Transverse colon (tissue), 4 donors: Measurements from ENCODE around the gene KHDRBS2.

Source experiments
- POLR2AphosphoS5 ChIP-seq, 3 donors: sonication (generic); formaldehyde crosslinking; IDR thresholded peaks; one replicate each; pipeline ENCODE4 v1.6.1; 2016; ENCODE audit warnings: antibody characterized with exemption in 3 of 3
- TF ChIP-seq, protein P1 (sequence below), 5 experiments: fragments of 200-600 bp in 3 of 5; fragments of 450-650 bp in 2 of 5; sonication (generic) in 3 of 5; IDR thresholded peaks; 1 replicate in 2 of 5; 2 replicates in 3 of 5; pipeline ENCODE4 v1.5.1; 2016 to 2017; ENCODE audit warnings: antibody characterized with exemption in 5 of 5, inconsistent platforms in 3 of 5, mild to moderate bottlenecking in 2 of 5, moderate library complexity in 1 of 5

DNA sequence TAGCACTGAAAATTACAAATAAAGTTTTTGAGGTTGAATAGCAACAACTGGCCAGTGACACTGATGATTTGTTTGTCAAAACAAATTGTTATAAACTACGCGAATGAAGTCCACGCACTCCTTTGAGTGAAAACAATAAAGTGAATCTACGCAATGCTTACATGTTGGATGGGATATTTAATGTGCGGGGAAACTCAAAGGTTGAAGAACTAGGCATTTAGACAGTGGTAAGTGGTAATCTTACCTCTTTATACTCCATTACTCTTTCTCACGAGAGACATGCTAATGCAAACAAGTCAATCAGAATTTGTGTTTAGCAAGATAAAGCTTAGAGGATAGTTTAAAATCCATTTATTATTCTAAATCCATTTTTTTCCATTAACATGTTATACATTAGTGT lies 606.4 kb downstream of the KHDRBS2 start:
- TF ChIP-seq, protein P1, sequence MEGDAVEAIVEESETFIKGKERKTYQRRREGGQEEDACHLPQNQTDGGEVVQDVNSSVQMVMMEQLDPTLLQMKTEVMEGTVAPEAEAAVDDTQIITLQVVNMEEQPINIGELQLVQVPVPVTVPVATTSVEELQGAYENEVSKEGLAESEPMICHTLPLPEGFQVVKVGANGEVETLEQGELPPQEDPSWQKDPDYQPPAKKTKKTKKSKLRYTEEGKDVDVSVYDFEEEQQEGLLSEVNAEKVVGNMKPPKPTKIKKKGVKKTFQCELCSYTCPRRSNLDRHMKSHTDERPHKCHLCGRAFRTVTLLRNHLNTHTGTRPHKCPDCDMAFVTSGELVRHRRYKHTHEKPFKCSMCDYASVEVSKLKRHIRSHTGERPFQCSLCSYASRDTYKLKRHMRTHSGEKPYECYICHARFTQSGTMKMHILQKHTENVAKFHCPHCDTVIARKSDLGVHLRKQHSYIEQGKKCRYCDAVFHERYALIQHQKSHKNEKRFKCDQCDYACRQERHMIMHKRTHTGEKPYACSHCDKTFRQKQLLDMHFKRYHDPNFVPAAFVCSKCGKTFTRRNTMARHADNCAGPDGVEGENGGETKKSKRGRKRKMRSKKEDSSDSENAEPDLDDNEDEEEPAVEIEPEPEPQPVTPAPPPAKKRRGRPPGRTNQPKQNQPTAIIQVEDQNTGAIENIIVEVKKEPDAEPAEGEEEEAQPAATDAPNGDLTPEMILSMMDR (IDR thresholded peaks at IDR 0.05): no peak
- no peak for TF ChIP-seq POLR2AphosphoS5 (IDR thresholded peaks at IDR 0.05)
